ENCODE data around the gene VEGFD. TPM values are rescaled to one million over a fixed set of nuclear protein-coding genes. Genes with fewer than 3 reads are reported as not detected.

VEGFD gene
- total RNA-seq, 1 donor from 2014 or later = not detected

GRCh38 chrX:15373976-15374375 lies 10.2 kb downstream of the VEGFD start:
- no peak overlapping the region for H3K4me3 ChIP-seq (ENCODE audit: low read depth, low read length)
- no peak for DNase-seq (ENCODE audit: low read depth)
- no peak for TF ChIP-seq CTCF (conservative IDR thresholded peaks at IDR 0.05; ENCODE audit: low read depth, low read length)

DNA sequence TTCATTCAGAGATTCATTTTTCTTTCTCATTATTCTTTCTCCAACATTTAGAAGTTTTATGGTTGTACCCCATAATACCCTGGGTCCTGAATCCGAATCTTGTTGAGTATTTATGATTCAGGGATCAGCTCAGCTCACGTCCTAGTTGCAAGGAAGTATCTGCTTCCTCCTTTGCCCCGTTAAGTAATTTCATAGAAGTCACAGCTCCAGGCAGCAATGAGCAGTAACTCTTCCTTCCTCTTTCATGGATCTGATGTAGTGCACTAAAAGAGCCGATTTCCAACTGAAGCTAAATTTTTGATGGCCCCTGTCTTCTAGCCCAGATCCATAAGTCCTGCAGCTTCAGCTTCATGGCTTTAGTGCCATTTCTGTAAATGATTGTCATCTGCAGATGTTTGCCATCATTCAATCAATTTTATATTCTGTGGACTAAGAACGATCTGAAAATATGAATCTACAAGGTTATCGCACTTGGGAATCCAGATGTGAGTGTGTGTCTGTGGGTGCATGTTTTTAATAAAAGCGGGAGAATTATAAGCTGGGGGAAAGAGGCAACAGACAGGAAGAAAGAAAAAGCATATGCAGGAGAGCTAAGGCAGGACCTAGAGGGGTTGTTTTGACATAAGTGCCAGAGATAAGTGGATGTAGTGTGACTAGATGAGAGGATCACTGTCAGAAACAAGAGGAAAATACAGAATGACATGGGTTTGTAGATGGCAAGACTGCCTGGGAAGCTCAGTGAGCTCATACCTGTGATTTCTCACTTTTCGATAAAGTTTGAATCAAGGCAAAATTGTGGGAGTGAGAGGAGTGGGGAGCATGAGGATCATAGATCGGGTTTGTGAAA lies 17.5 kb downstream of the VEGFD start:
- H3K4me3 ChIP-seq (ENCODE audit: low read depth, low read length) = no peak overlapping the region
- no peak for TF ChIP-seq CTCF (conservative IDR thresholded peaks at IDR 0.05; ENCODE audit: low read depth, low read length)

DNA sequence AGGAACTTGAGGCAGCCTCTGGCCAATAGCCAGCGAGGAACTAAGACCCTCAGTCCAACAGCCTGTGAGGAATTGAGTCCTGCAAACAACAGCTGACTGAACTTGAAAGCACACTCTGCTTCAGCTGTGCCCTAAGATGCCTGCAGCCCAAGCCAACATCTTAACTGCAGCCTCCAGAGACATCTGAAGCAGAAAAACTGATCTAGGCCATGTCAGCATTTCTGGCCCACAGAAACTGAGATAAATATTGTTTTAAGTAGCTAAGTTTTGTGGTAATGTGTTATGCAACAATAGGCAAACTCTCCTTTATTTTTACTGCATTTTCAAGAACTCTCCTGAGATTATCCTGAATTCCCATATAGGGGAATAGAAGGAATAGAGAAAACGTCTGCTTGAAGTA lies 24.5 kb downstream of the VEGFD start:
- DNase-seq (ENCODE audit: low read depth) = no peak
- TF ChIP-seq CTCF (conservative IDR thresholded peaks at IDR 0.05; ENCODE audit: low read depth, low read length) = no peak
- no peak overlapping the region for H3K4me3 ChIP-seq (ENCODE audit: low read depth, low read length)

More for the DNA sequence above, 17.5 kb downstream of the VEGFD start:
- DNase-seq (ENCODE audit: low read depth) = no peak

DNA sequence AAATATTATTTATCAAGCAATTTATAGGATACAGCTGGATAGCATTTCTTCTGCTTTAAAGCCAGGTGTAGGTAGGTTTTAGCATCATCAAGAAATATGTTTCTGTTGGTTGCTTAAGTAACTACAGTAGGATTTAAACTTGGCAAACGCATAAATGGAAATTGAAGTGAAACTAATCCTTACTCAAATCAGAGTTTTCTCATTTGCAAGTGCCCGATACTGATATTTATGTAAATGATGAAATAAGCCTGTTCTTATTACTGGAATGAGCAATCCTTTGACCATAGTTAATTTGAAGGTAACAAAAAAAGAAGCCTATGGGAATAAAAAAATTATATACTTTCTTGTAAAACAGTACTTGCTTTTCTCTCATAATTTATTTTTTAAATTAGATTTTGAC lies 25.7 kb downstream of the VEGFD start:
- no peak for DNase-seq (ENCODE audit: low read depth)
- no peak overlapping the region for H3K4me3 ChIP-seq (ENCODE audit: low read depth, low read length)
- no peak for TF ChIP-seq CTCF (conservative IDR thresholded peaks at IDR 0.05; ENCODE audit: low read depth, low read length)

DNA sequence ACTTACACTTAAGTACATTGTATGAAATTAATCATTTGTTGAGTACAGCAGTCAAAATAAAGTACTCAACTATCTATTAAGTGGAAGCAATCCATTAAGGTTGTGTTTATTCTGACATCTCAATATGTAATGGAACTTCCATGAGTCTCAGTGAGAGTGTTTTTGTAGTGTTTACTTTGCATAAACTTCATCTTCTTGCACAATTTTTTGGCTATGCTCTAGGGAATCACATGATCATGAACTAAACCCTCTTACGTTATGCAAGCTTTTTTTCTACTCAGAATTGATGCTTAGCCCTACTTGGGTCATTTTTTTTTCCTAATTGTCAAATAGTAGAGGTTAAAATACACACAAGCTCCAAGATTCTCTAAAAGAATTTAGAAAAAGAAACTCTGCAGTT lies 27.8 kb downstream of the VEGFD start:
- no peak overlapping the region for H3K4me3 ChIP-seq (ENCODE audit: low read depth, low read length)
- DNase-seq (ENCODE audit: low read depth) = no peak
- TF ChIP-seq CTCF (conservative IDR thresholded peaks at IDR 0.05; ENCODE audit: low read depth, low read length) = no peak

GRCh38 chrX:15350329-15350996 lies 33.8 kb downstream of the VEGFD start:
- TF ChIP-seq CTCF (conservative IDR thresholded peaks at IDR 0.05; ENCODE audit: low read depth, low read length) = no peak
- DNase-seq (ENCODE audit: low read depth) = no peak

More at GRCh38 chrX:15350329-15350996, 33.8 kb downstream of the VEGFD start:
- H3K4me3 ChIP-seq (ENCODE audit: low read depth, low read length) = no peak overlapping the region
